Spleen (tissue), 7 donors: ENCODE results near the gene PRAMEF12.

Experiments used
- CTCF ChIP-seq, 11 experiments: fragments of 200-600 bp in 7 of 11; fragments of 450-650 bp in 4 of 11; sonication (generic) in 4 of 11; IDR thresholded peaks in 8 of 11; conservative IDR thresholded peaks in 3 of 11; 1 replicate in 7 of 11; 2 replicates in 4 of 11; pipeline versions ENCODE4 v1.4.0 to v1.8.0; 2016 to 2021; ENCODE audit warnings: antibody characterized with exemption in 11 of 11, inconsistent platforms in 4 of 11, mild to moderate bottlenecking in 1 of 11
- POLR2A ChIP-seq, 3 donors: fragments of 450-650 bp; IDR thresholded peaks; one replicate each; pipeline ENCODE4 v1.5.1; 2017; ENCODE audit warnings: antibody characterized with exemption in 3 of 3, mild to moderate bottlenecking in 1 of 3
- donor health status: DM: no; HTN: no; CAD: no; lungs with moderate emphysema.
- donor health status: DM: no; HTN: no; CAD: no.
- donor health status: DM: no; HTN: no; CAD: no.

- TF ChIP-seq POLR2A (IDR thresholded peaks at IDR 0.05) (no peak), CTCF (IDR thresholded peaks at IDR 0.05 in 8 of 11, conservative IDR thresholded peaks at IDR 0.05 in 3 of 11) (no peak)
Measured at GRCh38 chr1:12776801-12777557, 3.4 kb downstream of the PRAMEF12 start.
